Activated naive CD4-positive, alpha-beta T cell treated with anti-CD3 and anti-CD28 coated beads for 36 hours (primary cell): ENCODE data around the gene NOTCH1. TPM values are rescaled to one million over a fixed set of nuclear protein-coding genes. Genes with fewer than 3 reads are reported as not detected.

Source experiments
- CTCF ChIA-PET: fragments of 350-600 bp; sonication (Branson Sonifier 250); formaldehyde crosslinking; loops from one replicate; lab custom pipeline; 2021; ENCODE audit warnings: antibody characterized with exemption; lab: Charles Lee
- DNase-seq: peaks from one replicate; pipeline ENCODE4 v3.0.0-alpha.2; 2020
- H3K27ac Mint-ChIP-seq: one replicate; pipeline ENCODE4 v1.8.0; 2021; ENCODE audit warnings: mild to moderate bottlenecking, mixed read lengths
- H3K27me3 Mint-ChIP-seq: one replicate; pipeline ENCODE4 v1.8.0; 2021; ENCODE audit warnings: low read depth, mixed read lengths
- H3K36me3 Mint-ChIP-seq: one replicate; pipeline ENCODE4 v1.8.0; 2021; ENCODE audit warnings: low read depth, mixed read lengths
- H3K4me1 Mint-ChIP-seq: one replicate; pipeline ENCODE4 v1.8.0; 2021; ENCODE audit warnings: low read depth, mixed read lengths
- H3K4me3 Mint-ChIP-seq: one replicate; pipeline ENCODE4 v1.8.0; 2021; ENCODE audit warnings: mild to moderate bottlenecking, moderate library complexity, mixed read lengths
- H3K9me3 Mint-ChIP-seq: one replicate; pipeline ENCODE4 v1.8.0; 2021; ENCODE audit warnings: mixed read lengths
- intact Hi-C: fragments of 100-400 bp; cut with micrococcal nuclease; formaldehyde crosslinking; loops from one replicate; pipeline ENCODE4 v1.15.1; 2023
- total RNA-seq, 2 experiments: library from RNA; stranded (reverse); gene quantifications; one replicate each; pipeline ENCODE4 v1.2.3, GENCODE V29; 2021

Gene NOTCH1
- total RNA-seq, 2 experiments from 2014 or later, result 71.4 to 80.2 TPM

DNA sequence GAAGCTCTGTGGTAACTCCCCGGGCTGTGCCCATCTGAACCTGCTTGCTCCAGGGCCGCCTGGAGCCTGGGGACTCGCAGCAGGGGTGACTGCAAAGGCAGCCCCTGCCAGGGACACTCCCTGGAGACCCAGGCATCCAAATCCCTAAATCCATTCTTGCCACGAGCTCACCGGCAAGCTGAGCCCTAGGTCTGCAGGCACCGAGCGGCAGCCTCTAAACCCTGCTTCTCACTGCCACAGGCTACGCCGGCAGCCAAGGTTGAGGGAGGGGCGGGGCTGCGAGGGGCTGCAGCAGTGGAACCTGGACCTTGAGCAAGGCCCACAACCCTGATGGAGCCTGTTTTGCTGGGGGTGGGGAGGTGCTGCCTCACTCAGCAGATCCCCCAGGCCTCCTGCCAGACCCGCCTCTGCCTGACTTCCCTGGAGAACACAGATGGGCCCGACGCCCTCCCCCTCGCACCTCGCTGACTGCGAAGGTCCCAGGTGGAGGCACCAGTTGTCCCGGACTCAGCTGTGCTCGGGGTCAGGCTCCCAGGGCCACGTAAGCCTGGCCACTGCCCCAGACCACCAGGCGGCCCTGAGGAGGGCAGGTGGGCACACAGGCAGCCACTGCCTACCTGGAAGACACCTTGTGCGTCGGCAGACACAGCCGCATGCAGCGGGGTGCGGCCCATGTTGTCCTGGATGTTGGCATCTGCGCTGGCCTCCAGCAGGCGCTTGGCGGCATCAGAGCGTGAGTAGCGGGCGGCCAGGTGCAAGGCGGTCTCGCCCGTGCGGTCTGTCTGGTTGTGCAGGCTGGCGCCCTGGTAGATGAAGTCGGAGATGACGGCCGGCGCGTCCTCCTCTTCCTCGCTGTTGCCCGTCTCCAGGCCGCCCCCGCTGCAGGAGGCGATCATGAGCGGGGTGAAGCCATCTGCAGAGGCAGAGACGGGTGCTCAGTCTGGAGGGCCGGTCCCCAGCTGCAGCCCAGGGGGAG lies 45.6 kb downstream of the NOTCH1 start:
- Mint-ChIP-seq H3K4me3 (no peak overlapping the region), H3K4me1 (no peaks in the 10 kb centered on the region), H3K27ac (no peak overlapping the region), H3K9me3 (no peaks in the 10 kb centered on the region), H3K27me3 (no peaks in the 10 kb centered on the region), H3K36me3 (peaks cover 16% of the 10 kb centered on the region)
- intact Hi-C loops, result no loop called here
- CTCF ChIA-PET, result no interaction called here
- no peak for DNase-seq

DNA sequence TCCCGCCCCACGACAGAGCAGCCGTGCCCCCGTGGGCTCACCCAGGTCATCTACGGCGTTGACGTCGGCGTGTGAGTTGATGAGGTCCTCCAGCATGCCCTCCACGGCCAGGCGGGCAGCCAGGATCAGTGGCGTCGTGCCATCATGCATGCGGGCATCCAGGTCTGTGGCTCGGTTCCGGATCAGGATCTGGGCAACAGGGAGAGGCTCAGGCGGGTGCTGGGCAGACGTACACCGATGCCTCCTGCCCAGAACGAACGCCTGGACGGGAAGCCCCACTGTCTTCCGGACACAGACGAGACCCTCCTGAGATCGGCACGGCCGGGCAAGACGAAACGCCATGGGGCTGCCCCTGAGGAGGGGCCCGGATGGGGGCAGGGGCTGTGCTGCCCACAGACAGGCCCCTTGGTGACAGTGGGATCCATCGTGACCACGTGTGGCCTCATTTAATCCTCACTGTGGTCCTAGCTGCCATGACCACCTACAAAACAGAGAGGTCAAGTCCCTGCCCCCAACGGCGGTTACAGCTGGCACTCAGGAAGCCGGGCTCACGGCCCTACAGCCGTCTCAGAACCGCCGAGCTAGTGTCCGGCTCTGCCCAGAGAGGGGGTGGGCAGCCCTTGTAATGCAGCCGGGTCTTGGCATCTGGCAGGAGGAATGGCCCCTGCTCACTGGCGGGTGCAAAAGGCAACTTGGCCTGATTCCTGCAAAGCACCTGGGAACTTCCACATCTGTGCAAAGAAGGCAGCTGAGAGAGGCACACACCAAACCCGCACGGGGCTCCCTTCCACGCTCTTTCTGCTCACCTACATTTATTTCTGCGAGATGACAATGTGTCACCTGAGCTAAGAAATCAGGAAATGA lies 46.5 kb downstream of the NOTCH1 start:
- no peak for DNase-seq
- Mint-ChIP-seq H3K36me3 (peaks cover 16% of the 10 kb centered on the region), H3K27me3 (no peaks in the 10 kb centered on the region), H3K9me3 (no peaks in the 10 kb centered on the region), H3K4me1 (no peaks in the 10 kb centered on the region), H3K4me3 (no peak overlapping the region), H3K27ac (no peak overlapping the region)
- CTCF ChIA-PET, result no interaction called here
- intact Hi-C loops, result no loop called here

DNA sequence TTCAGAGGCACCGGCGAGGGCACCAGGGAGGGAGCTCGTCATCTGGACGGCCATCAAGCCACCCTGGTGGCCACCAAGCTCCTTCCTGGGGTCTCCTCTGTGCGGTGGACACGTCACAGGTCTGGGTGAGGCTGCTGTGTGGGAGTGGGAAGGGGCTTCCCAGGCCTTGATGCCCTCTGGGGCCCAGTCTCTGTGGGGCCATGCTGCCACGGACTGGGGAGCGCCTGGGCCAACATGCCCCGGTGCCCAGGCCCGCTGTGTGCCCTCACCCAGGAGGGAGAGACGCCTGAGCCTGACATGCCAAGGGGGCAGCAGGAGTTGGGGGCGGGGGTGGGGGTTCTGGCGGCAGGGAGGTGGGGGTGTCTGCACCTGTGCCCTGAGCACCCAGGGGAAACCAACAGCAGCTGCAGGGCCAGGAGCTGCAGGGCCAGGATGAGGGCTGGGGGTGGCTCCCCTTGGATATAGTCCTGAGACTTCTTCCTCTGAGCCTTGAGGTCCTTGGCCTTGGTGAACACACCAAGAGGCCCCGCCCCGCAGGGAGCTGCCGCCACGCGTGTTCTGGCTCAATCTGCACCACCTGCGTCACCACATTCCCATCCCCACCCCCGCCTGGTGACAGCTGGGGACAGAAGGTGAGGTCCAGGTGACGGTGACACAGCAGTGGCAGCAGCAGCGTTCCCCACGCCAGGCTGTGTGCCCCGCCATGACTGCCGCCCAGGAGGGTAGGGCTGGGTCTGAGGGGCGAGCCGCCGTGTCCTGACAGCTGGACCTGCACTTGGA lies 47.7 kb downstream of the NOTCH1 start:
- CTCF ChIA-PET, result no interaction called here
- no peaks in the 10 kb centered on the region for H3K9me3 Mint-ChIP-seq
- H3K27me3 Mint-ChIP-seq, result no peaks in the 10 kb centered on the region
- no peak overlapping the region for H3K27ac Mint-ChIP-seq
- H3K4me1 Mint-ChIP-seq, result no peaks in the 10 kb centered on the region
- H3K36me3 Mint-ChIP-seq, result peaks cover 14% of the 10 kb centered on the region
- intact Hi-C loops, result no loop called here
- no peak for DNase-seq
- H3K4me3 Mint-ChIP-seq, result no peak overlapping the region

- Mint-ChIP-seq H3K36me3 (peaks cover 11% of the 10 kb centered on the region), H3K4me1 (no peaks in the 10 kb centered on the region)
- CTCF ChIA-PET, result no interaction called here
These were observed 48.8 kb downstream of the NOTCH1 start for GRCh38 chr9:136496801-136497620.

GRCh38 chr9:136496181-136496580 lies 49.7 kb downstream of the NOTCH1 start:
- Mint-ChIP-seq H3K27ac (peak overlapping the region; percentile 61), H3K4me1 (no peaks in the 10 kb centered on the region), H3K27me3 (no peaks in the 10 kb centered on the region), H3K9me3 (no peaks in the 10 kb centered on the region), H3K36me3 (peaks cover 10% of the 10 kb centered on the region), H3K4me3 (no peak overlapping the region)
- CTCF ChIA-PET, result no interaction called here
- intact Hi-C loops, result no loop called here
- no peak for DNase-seq

More at GRCh38 chr9:136496801-136497620, 48.8 kb downstream of the NOTCH1 start:
- Mint-ChIP-seq H3K27ac (no peak overlapping the region), H3K27me3 (no peaks in the 10 kb centered on the region), H3K9me3 (no peaks in the 10 kb centered on the region), H3K4me3 (no peak overlapping the region)
- DNase-seq, result no peak
- intact Hi-C loops, result no loop called here

DNA sequence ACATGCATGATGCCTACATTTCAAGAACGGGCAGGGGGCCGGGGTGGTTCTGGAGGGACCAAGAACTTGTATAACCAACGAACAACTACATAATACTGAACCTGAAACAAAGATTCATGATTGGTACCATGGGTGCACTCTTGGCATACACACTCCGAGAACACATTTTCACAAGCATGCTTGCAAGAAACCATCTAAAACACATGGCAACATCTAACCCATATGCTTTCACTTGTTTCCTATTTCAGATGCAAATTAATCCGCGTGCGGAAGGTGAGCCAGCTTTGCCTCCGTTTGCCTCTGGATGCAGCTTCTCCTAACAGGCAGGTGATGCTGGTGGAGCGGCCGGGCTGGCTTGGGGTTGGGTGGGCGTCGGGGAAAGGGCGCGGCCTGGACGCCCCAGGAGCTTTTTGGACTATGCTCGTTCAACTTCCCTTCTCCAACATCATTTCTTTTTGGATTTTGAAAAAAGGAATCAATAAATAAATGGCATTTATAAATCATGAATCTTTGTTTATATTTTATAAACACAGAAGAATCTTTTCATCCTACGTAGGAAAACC lies 50.5 kb downstream of the NOTCH1 start:
- H3K27me3 Mint-ChIP-seq, result no peaks in the 10 kb centered on the region
- no peak overlapping the region for H3K4me3 Mint-ChIP-seq
- DNase-seq, result no peak
- H3K9me3 Mint-ChIP-seq, result no peaks in the 10 kb centered on the region
- intact Hi-C loops, result no loop called here
- peaks cover 7% of the 10 kb centered on the region for H3K36me3 Mint-ChIP-seq
- CTCF ChIA-PET, result no interaction called here
- H3K27ac Mint-ChIP-seq, result no peak overlapping the region
- H3K4me1 Mint-ChIP-seq, result no peaks in the 10 kb centered on the region

- no peaks in the 10 kb centered on the region for H3K4me1 Mint-ChIP-seq
- H3K4me3 Mint-ChIP-seq, result no peak overlapping the region
- no peak overlapping the region for H3K27ac Mint-ChIP-seq
- intact Hi-C loops, result no loop called here
- CTCF ChIA-PET, result interaction anchor here (0.6 kb wide), 1 partner anchor 114 kb away, joined by 3 read pairs; no protein-coding TSS in a partner anchor
- peaks cover 7% of the 10 kb centered on the region for H3K36me3 Mint-ChIP-seq
- no peaks in the 10 kb centered on the region for H3K9me3 Mint-ChIP-seq
- no peaks in the 10 kb centered on the region for H3K27me3 Mint-ChIP-seq
- no peak for DNase-seq
These were observed 51.2 kb downstream of the NOTCH1 start for GRCh38 chr9:136494531-136495215.

- no peaks in the 10 kb centered on the region for H3K9me3 Mint-ChIP-seq
- H3K36me3 Mint-ChIP-seq, result peaks cover 7% of the 10 kb centered on the region
- H3K4me1 Mint-ChIP-seq, result no peaks in the 10 kb centered on the region
- intact Hi-C loops, result no loop called here
- no peaks in the 10 kb centered on the region for H3K27me3 Mint-ChIP-seq
- no peak for DNase-seq
- no peak overlapping the region for H3K4me3 Mint-ChIP-seq
- CTCF ChIA-PET, result interaction anchor here (0.6 kb wide), 1 partner anchor 115 kb away, joined by 3 read pairs; no protein-coding TSS in a partner anchor
- H3K27ac Mint-ChIP-seq, result no peak overlapping the region
These were observed 51.8 kb downstream of the NOTCH1 start for GRCh38 chr9:136494012-136494411.

GRCh38 chr9:136493567-136493971 lies 52.3 kb downstream of the NOTCH1 start:
- DNase-seq, result no peak
- Mint-ChIP-seq H3K4me3 (no peak overlapping the region), H3K27me3 (no peaks in the 10 kb centered on the region), H3K4me1 (no peaks in the 10 kb centered on the region), H3K27ac (no peak overlapping the region), H3K9me3 (no peaks in the 10 kb centered on the region), H3K36me3 (peaks cover 3% of the 10 kb centered on the region)
- intact Hi-C loops, result no loop called here
- CTCF ChIA-PET, result interaction anchor here (0.6 kb wide), 1 partner anchor 115 kb away, joined by 3 read pairs; no protein-coding TSS in a partner anchor

DNA sequence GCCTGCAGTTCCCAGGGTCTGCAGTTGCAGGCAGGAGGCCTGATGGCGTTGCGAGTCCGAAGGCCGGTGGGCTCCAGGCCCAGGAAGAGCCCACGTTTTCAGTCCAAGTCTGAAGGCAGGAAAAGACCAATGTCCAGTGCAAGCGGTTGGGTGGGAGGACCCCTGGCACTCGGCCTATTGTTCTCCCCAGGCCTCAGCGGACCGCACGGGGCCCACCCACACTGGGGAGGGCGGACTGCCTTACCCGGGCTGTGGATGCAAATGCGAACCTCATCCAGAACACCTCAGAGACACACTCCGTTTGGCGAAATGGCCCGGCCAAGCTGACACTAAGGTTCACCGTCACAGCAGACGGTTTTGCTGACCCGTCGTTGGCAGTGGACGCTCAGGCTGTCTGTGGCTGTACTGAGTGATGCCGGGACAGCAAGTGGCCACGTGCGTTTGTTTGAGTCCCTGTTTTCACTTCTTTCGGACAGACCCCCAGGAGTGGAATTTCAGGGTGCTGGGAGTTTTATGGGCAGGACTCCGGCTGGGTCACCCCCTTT lies 52.8 kb downstream of the NOTCH1 start:
- Mint-ChIP-seq H3K4me3 (no peak overlapping the region), H3K27ac (no peak overlapping the region), H3K4me1 (no peaks in the 10 kb centered on the region), H3K27me3 (no peaks in the 10 kb centered on the region), H3K9me3 (no peaks in the 10 kb centered on the region), H3K36me3 (peaks cover 3% of the 10 kb centered on the region)
- intact Hi-C loops, result no loop called here
- DNase-seq, result no peak
- CTCF ChIA-PET, result no interaction called here
